NCI-H1417 treated with DMSO at 0.1 percent for 48 hours (cell line): ENCODE results near the gene SPINT2.
A peak's percentile ranks its signal among the peaks of the same experiment; 100 is the strongest.
"Not testable (repeated sequence)": the region's sequence is repeated elsewhere in the genome, so short reads cannot be mapped to it uniquely, and the experiment has no call there.

Source experiments
- DNase-seq: peaks from one replicate; lab custom pipeline; 2025; lab: John Stamatoyannopoulos, UW

SPINT2 gene

DNA sequence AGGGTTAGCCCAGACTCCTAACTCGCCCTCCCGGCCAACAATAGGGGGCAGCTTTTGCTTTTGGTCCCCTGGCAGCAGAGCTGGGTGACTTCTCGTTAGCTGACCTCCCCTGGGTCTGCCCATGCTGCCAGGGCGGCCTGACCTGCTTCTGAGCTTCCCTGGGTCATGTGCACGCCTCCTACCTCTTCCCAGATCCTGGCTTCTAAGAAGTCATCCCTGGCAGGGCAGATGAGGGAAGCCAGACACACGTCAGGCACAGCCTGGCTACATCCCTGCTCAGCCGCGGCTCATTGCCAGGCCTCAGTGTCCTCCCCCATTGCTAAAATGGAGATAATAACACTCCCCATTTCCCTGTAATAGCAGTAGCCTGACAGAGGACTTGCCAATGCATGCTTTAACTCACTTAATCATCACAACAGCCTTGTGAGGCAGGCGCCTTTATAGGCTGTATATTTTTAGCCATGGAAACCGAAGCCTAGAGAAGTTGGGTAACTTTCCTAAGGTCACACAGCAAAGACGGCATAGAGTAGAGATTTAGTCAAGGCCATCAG, 57.3 kb downstream of the SPINT2 start:
- no peak for DNase-seq

DNA sequence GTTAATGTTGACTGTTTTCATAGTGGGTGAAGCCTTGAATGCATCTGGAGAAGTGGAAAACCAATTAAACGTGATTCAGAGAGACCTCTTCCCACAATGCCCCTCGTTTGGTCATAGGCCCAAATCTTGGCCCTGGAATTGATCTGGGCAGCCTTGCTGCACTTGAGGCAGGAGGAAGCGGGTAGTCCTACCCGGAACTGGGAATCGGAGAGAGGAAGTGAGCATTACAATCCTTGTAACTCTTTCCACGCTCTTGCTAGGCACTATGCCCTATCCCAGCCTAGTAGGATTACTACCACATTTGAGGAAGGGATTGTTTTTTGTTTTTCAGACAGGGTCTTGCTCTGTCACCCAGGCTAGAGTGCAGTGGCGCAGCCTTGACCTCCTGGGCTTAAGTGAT, 58.9 kb downstream of the SPINT2 start:
- no peak for DNase-seq

DNA sequence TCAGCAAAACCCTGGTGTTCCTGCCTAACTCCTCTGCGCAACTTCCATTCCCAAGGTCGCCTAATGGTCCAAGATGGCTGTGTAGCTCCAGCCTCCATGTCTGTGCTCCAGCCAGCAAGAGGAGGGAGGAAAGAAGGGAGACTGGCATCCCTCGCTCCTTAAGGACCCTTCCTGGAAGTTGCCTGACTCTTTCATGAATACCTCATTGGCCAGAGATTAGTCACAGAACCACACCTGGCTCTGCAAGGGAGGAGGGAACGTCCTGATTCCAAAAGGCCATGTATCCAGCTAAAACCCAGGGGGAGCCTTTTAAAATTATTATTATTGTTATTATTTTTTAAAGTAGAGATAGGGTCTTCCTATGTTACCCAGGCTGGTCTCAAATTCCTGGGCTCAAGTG, 60.1 kb downstream of the SPINT2 start:
- DNase-seq: no peak

DNA sequence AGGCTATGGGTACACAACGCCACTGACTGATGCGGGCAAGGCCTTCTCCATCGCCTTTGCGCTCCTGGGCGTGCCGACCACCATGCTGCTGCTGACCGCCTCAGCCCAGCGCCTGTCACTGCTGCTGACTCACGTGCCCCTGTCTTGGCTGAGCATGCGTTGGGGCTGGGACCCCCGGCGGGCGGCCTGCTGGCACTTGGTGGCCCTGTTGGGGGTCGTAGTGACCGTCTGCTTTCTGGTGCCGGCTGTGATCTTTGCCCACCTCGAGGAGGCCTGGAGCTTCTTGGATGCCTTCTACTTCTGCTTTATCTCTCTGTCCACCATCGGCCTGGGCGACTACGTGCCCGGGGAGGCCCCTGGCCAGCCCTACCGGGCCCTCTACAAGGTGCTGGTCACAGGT, 62.2 kb downstream of the SPINT2 start:
- DNase-seq: no peak

DNA sequence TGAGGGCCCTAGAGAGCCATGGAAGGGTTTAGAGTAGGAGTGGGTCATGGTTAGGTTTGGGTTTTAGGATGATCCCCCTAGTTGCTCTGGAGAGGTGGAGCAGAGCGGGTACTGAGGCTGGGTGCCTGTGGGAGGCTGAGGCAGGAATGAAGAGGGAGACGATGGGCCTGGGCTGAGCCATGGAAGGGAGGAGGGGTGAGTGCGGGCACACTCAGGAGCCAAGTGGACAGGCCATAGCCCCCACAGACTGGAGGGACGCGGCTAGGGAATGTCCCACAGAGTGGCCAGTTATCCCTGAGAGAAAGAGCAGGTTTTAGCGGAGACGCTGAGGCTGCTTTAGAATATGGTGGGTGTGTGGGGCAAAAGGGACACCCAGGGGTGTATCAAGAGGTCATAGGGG, 65.3 kb downstream of the SPINT2 start:
- no peak for DNase-seq

DNA sequence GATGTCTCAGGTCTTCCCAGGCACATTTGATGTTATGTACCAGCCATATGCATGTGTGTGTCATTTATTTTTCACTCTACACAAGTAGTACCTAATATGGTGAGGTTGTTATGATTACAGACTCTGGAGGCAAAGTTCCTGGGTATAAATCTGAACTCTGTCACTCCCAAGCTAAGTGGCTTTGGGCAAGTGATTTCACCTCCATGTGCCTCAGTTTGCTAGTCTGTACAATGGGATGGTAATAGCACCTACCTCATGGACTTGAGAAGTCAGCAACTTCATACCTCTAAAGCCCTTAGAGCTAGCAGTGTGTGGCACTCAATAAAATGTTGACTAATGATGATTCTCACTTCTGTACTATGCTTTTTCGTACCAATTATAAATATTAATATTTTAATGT, 67.4 kb downstream of the SPINT2 start:
- DNase-seq: no peak

DNA sequence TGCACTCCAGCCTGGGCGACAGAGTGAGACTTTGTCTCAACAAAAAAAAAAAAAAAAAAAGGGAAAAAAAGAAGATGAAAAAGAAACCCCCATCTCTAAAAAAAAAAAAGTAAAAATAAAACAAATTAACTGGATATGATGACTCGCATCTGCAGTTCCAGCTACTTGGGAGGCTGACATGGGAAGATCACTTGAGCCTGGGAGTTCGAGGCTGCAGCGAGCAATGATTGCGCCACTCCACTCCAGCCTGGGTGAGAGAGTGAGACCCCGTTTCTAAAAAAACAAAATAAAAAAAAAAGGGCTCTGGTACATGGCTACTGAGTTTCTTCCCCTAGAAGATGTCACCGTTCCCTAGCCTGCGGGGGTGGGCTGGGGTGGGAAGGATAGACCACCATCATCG, 68.9 kb downstream of the SPINT2 start:
- no peak for DNase-seq

DNA sequence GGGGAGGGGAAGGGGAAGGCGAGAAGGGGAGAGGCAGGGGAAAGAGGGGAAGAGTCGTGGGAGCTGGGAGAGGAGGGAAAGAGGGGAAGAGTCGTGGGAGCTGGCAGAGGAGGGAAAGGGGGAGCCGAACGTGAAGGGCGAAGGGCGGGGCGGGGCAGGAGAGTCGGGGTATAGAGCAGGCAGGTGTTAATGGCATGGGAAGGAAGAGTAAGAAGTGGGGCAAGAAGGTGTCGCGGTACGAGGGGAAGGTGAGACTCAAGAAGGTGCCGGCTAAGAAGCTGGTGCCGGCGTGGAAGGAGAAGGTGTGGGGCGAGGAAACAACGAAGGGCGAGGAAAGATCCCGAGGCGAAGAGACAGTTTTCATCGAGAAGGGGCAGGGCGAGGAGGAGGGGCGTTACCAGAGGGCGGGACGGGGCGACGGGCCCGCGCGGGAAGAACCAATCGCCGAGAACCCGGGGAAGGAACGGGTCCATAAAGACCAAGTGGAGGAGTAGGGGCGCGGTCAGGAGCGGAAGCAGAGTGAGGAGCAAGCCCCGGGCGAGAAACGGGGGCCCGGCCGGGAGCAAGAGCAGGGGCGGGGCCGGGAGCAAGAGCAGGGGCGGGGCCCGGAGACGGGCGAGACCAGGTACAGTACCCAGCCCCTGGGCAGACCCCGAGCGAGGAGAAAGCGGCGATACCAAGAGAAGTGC, 71.7 kb downstream of the SPINT2 start:
- DNase-seq: peak; percentile 49

DNA sequence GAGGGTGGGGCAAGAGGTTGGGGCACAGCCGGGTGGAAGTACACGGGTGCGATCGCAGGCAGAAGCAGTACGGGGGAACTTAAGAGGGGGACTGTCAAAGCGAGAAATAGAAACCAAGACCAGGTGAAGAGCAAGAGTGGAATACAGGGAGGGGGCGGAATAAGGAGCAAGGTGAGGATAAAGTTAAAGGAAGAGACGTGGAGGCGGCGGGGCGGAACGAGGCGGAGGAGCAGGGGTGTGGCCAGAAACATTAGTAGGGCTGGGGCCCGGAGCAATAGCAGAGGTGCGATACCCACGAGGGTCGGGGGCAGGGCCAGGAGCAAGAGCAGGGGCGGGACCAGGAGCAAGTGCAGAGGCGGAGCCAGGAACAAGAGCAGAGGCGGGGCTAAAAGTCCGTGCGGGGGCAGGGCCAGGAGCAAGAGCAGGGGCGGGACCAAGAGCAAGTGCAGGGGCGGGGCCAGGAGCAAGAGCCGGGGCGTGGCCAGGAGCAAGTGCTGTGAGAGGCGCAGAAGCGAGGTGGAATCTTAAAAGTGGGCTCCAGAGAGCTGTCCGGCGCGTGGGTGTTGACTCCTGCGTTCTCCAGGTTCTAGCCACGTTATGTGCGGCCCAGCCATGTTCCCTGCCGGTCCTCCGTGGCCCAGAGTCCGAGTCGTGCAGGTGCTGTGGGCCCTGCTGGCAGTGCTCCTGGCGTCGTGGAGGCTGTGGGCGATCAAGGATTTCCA, 72.4 kb downstream of the SPINT2 start:
- peak; percentile 66 for DNase-seq

DNA sequence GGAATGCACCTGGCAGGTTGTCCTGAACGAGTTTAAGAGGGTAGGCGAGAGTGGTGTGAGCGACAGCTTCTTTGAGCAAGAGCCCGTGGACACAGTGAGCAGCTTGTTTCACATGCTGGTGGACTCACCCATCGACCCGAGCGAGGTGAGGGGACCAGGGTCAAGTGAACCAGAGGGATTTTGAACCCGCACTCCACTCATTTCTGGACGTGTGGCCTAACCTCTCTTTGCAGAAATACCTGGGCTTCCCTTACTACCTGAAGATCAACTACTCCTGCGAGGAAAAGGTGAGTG, 72.9 kb downstream of the SPINT2 start:
- no peak for DNase-seq

DNA sequence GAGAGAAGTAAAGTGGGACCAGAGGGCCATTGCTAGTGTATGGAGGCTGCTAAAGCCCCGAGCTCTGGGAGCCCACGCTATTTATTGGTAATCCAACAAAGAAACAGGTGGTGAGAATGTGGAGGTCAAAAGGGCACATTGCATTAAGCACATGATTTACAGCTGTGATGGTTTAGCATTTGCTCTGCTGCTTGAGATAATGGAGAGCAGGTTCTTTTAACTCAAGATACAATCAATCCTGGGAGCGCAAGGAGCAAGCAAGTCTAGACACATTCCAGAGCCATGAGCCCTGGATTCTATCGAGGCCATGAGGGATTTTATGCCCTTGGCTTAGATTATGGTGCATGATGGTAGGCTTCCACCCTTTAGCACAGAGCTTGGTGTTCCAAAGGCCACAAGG, 74.6 kb downstream of the SPINT2 start:
- not testable (repeated sequence) for DNase-seq

DNA sequence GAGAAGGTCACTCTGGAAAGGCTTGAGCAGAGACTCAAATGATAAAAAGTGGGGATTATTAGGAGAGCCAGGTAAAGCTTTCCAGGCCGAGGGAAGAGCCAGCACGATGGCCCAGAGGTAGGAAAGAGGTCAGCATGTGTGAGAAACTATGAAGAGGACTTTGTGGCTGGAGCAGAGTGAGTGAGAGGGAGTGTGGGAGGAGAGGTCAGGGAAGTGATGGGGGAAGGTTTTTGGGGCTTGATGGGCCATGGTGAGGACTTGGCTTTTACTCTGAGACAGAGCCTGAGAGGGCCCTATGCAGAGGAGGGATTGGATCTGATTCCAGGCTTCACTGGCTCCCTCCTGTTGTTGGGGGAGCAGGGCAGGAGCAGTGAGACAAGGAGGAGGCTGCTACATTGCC, 76.6 kb downstream of the SPINT2 start:
- no peak for DNase-seq
